HG02642 (cell line): ENCODE results near the gene MSANTD1.

Experiments used
- ATAC-seq: cut with Tn5 transposase; IDR thresholded peaks from one replicate; pipeline ENCODE4 v1.9.1; 2021; ENCODE audit warnings: mild to moderate bottlenecking; ENCODE audit not compliant: unreplicated experiment, poor library complexity

Gene MSANTD1

GRCh38 chr4:3215256-3215655 is 33.7 kb upstream of the MSANTD1 start:
- ATAC-seq = no peak

GRCh38 chr4:3215733-3216132 is 33.2 kb upstream of the MSANTD1 start:
- ATAC-seq = no peak

- ATAC-seq = no peak
These were observed 31.7 kb upstream of the MSANTD1 start for GRCh38 chr4:3217266-3217665.

GRCh38 chr4:3217771-3218170 is 31.2 kb upstream of the MSANTD1 start:
- ATAC-seq = no peak

- no peak for ATAC-seq
These were observed 29.9 kb upstream of the MSANTD1 start for GRCh38 chr4:3218824-3219760.

GRCh38 chr4:3219761-3220475 is 29.0 kb upstream of the MSANTD1 start:
- no peak for ATAC-seq

GRCh38 chr4:3220476-3221183 is 28.3 kb upstream of the MSANTD1 start:
- ATAC-seq = no peak

- no peak for ATAC-seq
These were observed 27.8 kb upstream of the MSANTD1 start for GRCh38 chr4:3221184-3221494.

- no peak for ATAC-seq
These were observed 27.0 kb upstream of the MSANTD1 start for GRCh38 chr4:3221996-3222395.

- ATAC-seq = no peak
These were observed 25.6 kb upstream of the MSANTD1 start for GRCh38 chr4:3223346-3223745.

- ATAC-seq = no peak
These were observed 24.8 kb upstream of the MSANTD1 start for GRCh38 chr4:3223956-3224748.

GRCh38 chr4:3225071-3225850 is 23.7 kb upstream of the MSANTD1 start:
- no peak for ATAC-seq

- ATAC-seq = no peak
These were observed 23.0 kb upstream of the MSANTD1 start for GRCh38 chr4:3225936-3226335.

GRCh38 chr4:3226467-3226866 is 22.5 kb upstream of the MSANTD1 start:
- ATAC-seq = no peak

- ATAC-seq = no peak
These were observed 22.0 kb upstream of the MSANTD1 start for GRCh38 chr4:3226944-3227343.

- ATAC-seq = no peak
These were observed 20.9 kb upstream of the MSANTD1 start for GRCh38 chr4:3227878-3228675.

- no peak for ATAC-seq
These were observed 20.1 kb upstream of the MSANTD1 start for GRCh38 chr4:3228881-3229280.

GRCh38 chr4:3229328-3229727 is 19.6 kb upstream of the MSANTD1 start:
- no peak for ATAC-seq

GRCh38 chr4:3229964-3230363 is 19.0 kb upstream of the MSANTD1 start:
- no peak for ATAC-seq
